Immature natural killer cell (primary cell): Measurements from ENCODE around the gene SLC25A27. TPM values are rescaled to one million over a fixed set of nuclear protein-coding genes. Genes with fewer than 3 reads are reported as not detected.

Experiments
- DNase-seq, 3 donors: peaks; one replicate each; pipeline ENCODE4 v3.0.0; 2022; ENCODE audit warnings: mixed read lengths in 1 of 3
- H3K27ac Mint-ChIP-seq, 6 donors: one replicate each; pipeline ENCODE4 v1.8.0; 2020; ENCODE audit warnings: mixed read lengths in 6 of 6, mild to moderate bottlenecking in 5 of 6, inconsistent platforms in 4 of 6, moderate library complexity in 3 of 6
- H3K27me3 Mint-ChIP-seq, 3 donors: one replicate each; pipeline ENCODE4 v1.8.0; 2020 to 2021; ENCODE audit warnings: low read depth in 3 of 3, mild to moderate bottlenecking in 3 of 3, mixed read lengths in 3 of 3, moderate library complexity in 3 of 3, inconsistent platforms in 1 of 3
- H3K36me3 Mint-ChIP-seq, 3 donors: one replicate each; pipeline ENCODE4 v1.8.0; 2020; ENCODE audit warnings: mixed read lengths in 3 of 3, inconsistent platforms in 2 of 3, mild to moderate bottlenecking in 2 of 3
- H3K4me1 Mint-ChIP-seq, 2 donors: one replicate each; pipeline ENCODE4 v1.8.0; 2020; ENCODE audit warnings: inconsistent platforms in 2 of 2, mild to moderate bottlenecking in 2 of 2, mixed read lengths in 2 of 2, moderate library complexity in 1 of 2
- H3K4me3 Mint-ChIP-seq, 5 donors: one replicate each; pipeline ENCODE4 v1.8.0; 2020; ENCODE audit warnings: mild to moderate bottlenecking in 5 of 5, mixed read lengths in 5 of 5, inconsistent platforms in 3 of 5, moderate library complexity in 3 of 5
- H3K9me3 Mint-ChIP-seq, 6 donors: one replicate each; pipeline ENCODE4 v1.8.0; 2020; ENCODE audit warnings: mild to moderate bottlenecking in 6 of 6, mixed read lengths in 6 of 6, inconsistent platforms in 4 of 6, moderate library complexity in 3 of 6
- polyA plus RNA-seq, 3 donors: library from polyadenylated mRNA; unstranded; fragments of 300-500 nt; fragmentation: Illumina TruSeq; gene quantifications; one replicate each; pipeline ENCODE4 v1.2.3, GENCODE V29; 2021

The SLC25A27 gene
- polyA plus RNA-seq, 3 donors from 2014 or later: not detected

DNA sequence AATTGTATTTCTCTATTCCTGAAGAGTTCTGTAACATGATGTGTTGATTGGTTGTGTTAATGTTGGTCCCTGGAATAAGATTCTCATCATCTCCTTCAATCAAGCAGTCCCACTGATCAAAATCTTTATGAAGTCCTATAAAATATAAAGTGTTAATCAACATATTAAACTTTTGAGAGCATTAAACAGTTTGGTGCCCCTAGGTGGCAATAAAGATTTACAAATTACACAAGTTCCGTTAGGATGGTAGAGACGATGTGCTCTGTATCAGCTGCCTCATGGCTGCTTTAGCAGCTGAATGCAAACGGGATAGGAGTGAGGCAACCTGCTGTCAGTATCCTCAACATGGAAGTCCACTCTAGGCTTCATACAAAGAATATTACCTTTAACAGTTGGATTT, 51.8 kb downstream of the SLC25A27 start:
- no peaks in the 10 kb centered on the region for H3K9me3 Mint-ChIP-seq
- no peak for DNase-seq
- no peak overlapping the region for H3K27ac Mint-ChIP-seq
- no peaks in the 10 kb centered on the region for H3K4me1 Mint-ChIP-seq
- H3K36me3 Mint-ChIP-seq: no peaks in the 10 kb centered on the region
- H3K27me3 Mint-ChIP-seq: peaks cover 0 to 5% (median 0%) of the 10 kb centered on the region in 3 donors
- no peak overlapping the region for H3K4me3 Mint-ChIP-seq

DNA sequence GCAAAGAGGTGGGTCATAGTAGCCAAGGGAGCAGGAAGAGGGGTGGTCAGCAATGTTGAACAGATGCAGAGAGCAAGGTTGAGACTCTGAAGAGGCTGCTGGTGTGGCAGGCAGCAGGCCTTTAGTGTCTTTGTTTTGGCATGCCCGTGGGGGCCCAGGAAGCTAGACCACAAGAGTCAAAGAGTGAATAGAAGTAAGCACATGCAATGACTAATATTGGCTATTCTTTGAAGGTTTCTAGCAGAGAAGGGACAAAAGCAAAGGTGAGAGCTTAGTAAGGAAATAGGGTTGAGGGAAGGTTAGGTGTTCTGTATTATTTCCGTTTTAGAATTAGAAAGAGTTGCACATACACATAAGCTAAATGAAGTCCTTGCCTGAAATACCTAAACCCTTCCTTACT, 53.7 kb downstream of the SLC25A27 start:
- H3K9me3 Mint-ChIP-seq: no peaks in the 10 kb centered on the region
- no peak overlapping the region for H3K4me3 Mint-ChIP-seq
- H3K36me3 Mint-ChIP-seq: no peaks in the 10 kb centered on the region
- H3K4me1 Mint-ChIP-seq: no peaks in the 10 kb centered on the region
- peaks cover 0 to 9% (median 2%) of the 10 kb centered on the region in 3 donors for H3K27me3 Mint-ChIP-seq
- no peak overlapping the region for H3K27ac Mint-ChIP-seq
- DNase-seq: no peak

DNA sequence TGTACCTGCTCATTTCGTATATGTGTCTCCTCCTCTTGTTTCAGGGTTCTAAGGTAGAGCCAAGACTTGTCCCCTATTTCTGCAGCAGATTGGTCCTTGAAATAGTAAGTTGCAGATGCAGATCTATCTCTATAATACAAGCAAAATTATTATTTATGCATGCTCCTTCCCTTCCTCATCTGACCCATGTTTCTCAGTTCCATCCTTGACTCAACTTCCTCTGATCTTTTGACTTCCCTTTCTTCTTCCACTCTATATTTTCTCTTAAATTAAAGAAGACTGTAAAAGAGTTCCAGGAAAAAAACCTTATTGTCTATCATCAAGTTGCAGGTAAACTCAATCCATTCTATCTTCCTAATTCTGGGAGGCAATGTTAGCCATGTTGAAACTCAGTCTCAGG, 58.7 kb downstream of the SLC25A27 start:
- H3K4me3 Mint-ChIP-seq: no peak overlapping the region
- H3K27ac Mint-ChIP-seq: no peak overlapping the region
- H3K4me1 Mint-ChIP-seq: no peaks in the 10 kb centered on the region
- DNase-seq: no peak
- peaks cover 2 to 4% (median 2%) of the 10 kb centered on the region in 3 donors for H3K27me3 Mint-ChIP-seq
- H3K36me3 Mint-ChIP-seq: no peaks in the 10 kb centered on the region
- peaks cover 0 to 5% (median 0%) of the 10 kb centered on the region in 6 donors for H3K9me3 Mint-ChIP-seq

DNA sequence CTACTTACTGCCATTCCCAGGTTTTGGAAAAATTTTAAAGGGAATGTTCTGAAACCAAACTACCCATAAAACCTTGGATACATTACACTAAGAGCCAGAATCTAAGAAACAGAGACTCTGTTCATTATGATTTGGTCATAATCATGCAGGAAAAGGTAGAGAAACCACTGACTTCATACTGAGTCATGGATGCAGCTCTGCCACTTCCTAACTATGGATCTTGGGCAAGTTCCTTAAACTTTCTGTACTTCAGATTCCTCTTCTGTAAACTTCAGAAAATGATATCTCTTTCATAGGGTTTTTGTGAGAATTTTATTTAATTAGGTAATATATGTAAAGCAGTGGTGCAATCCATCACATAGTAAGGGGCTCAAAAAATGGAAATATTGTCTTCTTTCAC, 62.4 kb downstream of the SLC25A27 start:
- Mint-ChIP-seq H3K4me3 (no peak overlapping the region), H3K9me3 (peaks cover 0 to 5% (median 0%) of the 10 kb centered on the region in 6 donors), H3K36me3 (no peaks in the 10 kb centered on the region), H3K27ac (no peak overlapping the region), H3K27me3 (peaks cover 2 to 12% (median 4%) of the 10 kb centered on the region in 3 donors), H3K4me1 (no peaks in the 10 kb centered on the region)
- no peak for DNase-seq

DNA sequence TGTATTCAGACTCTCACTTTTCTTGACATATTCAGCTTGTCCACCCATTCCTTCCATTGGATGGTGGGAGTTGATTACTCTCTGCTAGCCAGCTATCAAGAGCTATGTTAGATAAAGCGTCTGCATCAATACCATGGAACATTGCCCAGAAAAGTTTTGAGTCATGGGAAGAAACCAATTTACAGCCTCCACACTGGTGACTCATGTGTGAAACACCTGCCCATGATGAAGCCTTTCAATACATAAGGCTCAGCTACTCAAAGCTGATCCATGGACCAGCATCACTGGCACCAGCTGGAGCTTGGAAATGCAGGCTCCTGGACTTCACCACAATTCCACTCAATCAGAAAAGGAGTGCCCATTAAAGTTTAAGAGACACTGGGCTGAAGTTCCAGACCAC, 66.3 kb downstream of the SLC25A27 start:
- Mint-ChIP-seq H3K27ac (no peak overlapping the region), H3K27me3 (peaks cover 2 to 14% (median 2%) of the 10 kb centered on the region in 3 donors), H3K9me3 (no peaks in the 10 kb centered on the region), H3K4me1 (no peaks in the 10 kb centered on the region), H3K4me3 (no peak overlapping the region), H3K36me3 (no peaks in the 10 kb centered on the region)
- DNase-seq: no peak

DNA sequence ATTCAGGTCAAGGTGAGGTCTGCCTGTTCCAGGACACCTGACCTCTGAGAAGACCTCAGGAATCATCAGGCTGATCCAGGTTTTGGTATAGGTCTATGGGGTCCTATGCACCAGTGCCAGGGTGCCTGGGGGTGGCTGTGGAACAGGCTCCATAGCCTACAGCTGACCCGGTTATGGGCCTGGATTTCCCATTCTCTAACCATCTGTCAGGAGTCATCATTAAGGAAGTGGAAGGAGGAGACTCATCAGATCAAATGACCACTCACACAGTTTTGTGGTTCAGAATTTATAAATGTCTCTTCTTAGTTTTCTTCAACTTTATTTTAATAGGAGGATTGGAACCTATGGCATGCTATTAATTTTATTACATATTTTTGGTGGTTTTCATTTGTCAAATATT, 67.6 kb downstream of the SLC25A27 start:
- Mint-ChIP-seq H3K4me3 (no peak overlapping the region), H3K9me3 (no peaks in the 10 kb centered on the region), H3K36me3 (no peaks in the 10 kb centered on the region), H3K27ac (no peak overlapping the region), H3K27me3 (peaks cover 2 to 14% (median 2%) of the 10 kb centered on the region in 3 donors), H3K4me1 (no peaks in the 10 kb centered on the region)
- no peak for DNase-seq

Other genes starting within 250 kb of the SLC25A27 start
- gene RCAN2, start 161.5 kb upstream of the SLC25A27 start, polyA plus RNA-seq: not detected
- gene CYP39A1, start 157 bp upstream of the SLC25A27 start, polyA plus RNA-seq: not detected
- not detected for gene TDRD6, start 34.9 kb downstream of the SLC25A27 start, polyA plus RNA-seq
- 1 to 10 TPM in 1 of 3 donors, under 1 TPM in 1, not detected in 1; 0.26 to 2.2 TPM for gene PLA2G7, start 82.4 kb downstream of the SLC25A27 start, polyA plus RNA-seq
- gene ANKRD66, start 94.0 kb downstream of the SLC25A27 start, polyA plus RNA-seq: not detected
- not detected for gene MEP1A, start 140.4 kb downstream of the SLC25A27 start, polyA plus RNA-seq